ENCODE measurements around the gene FAM163B.

The FAM163B gene

DNA sequence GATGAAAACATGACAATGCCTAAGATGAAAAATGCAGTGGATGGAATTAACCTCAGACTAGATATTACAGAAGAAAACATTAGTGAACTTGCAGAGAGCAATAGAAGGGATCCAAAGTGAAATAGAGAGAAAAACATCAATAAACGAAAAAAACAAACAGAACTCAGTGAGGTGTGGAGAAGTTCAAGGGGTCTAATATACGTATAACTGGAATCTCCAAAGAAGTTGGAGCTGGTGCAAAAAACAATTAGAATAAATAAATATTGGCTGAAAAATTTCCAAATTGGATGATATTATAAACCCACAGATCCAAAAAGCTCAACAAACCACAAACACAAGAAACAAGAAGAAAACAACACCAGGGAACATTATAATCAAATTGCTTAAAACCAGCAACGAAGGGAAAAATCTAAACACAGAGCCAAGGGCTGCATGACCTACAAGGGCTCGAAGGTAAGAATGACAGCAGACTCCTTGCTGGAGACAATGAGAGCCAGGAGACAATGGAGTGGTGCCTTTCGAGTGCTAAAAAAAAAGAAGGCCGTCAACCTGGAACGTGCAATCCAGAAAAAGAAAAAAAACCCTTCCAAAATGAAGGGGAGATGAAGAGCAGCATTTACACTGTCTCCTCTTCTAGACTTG is 11.8 kb downstream of the FAM163B start:
- no peak for TF ChIP-seq EZH2 (optimal IDR thresholded peaks at IDR 0.05; ENCODE audit: low read depth, low read length)
- TF ChIP-seq, protein P1, sequence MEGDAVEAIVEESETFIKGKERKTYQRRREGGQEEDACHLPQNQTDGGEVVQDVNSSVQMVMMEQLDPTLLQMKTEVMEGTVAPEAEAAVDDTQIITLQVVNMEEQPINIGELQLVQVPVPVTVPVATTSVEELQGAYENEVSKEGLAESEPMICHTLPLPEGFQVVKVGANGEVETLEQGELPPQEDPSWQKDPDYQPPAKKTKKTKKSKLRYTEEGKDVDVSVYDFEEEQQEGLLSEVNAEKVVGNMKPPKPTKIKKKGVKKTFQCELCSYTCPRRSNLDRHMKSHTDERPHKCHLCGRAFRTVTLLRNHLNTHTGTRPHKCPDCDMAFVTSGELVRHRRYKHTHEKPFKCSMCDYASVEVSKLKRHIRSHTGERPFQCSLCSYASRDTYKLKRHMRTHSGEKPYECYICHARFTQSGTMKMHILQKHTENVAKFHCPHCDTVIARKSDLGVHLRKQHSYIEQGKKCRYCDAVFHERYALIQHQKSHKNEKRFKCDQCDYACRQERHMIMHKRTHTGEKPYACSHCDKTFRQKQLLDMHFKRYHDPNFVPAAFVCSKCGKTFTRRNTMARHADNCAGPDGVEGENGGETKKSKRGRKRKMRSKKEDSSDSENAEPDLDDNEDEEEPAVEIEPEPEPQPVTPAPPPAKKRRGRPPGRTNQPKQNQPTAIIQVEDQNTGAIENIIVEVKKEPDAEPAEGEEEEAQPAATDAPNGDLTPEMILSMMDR (IDR thresholded peaks at IDR 0.05; ENCODE audit: low read length) = no peak
- no peak for DNase-seq
- no peak overlapping the region for H3K9ac ChIP-seq (ENCODE audit: low read length)
- no peaks in the 10 kb centered on the region for H3K79me2 ChIP-seq (ENCODE audit: low read length)
- peaks cover 74% of the 10 kb centered on the region for H3K27me3 ChIP-seq (replicated peaks; ENCODE audit: insufficient read depth, low read length)
- H3F3A ChIP-seq (ENCODE audit: insufficient read depth, low read length) = no peaks in the 10 kb centered on the region
- no peaks in the 10 kb centered on the region for H3K4me1 ChIP-seq (ENCODE audit: low read length)
- H4K20me1 ChIP-seq (ENCODE audit: insufficient read depth, low read length) = no peaks in the 10 kb centered on the region
- H2AFZ ChIP-seq (ENCODE audit: low read length) = no peak overlapping the region
- H3K36me3 ChIP-seq (replicated peaks; ENCODE audit: insufficient read depth, low read length) = no peaks in the 10 kb centered on the region
- no peak overlapping the region for H3K4me3 ChIP-seq (ENCODE audit: low read length)
- H3K27ac ChIP-seq (ENCODE audit: low read length) = no peak overlapping the region
- H3K9me2 ChIP-seq (replicated peaks; ENCODE audit: insufficient read depth, low read length) = no peaks in the 10 kb centered on the region
- no peak overlapping the region for H3K4me2 ChIP-seq (ENCODE audit: low read depth, low read length)
- no peaks in the 10 kb centered on the region for H3K9me3 ChIP-seq (replicated peaks; ENCODE audit: insufficient read depth, low read length)

DNA sequence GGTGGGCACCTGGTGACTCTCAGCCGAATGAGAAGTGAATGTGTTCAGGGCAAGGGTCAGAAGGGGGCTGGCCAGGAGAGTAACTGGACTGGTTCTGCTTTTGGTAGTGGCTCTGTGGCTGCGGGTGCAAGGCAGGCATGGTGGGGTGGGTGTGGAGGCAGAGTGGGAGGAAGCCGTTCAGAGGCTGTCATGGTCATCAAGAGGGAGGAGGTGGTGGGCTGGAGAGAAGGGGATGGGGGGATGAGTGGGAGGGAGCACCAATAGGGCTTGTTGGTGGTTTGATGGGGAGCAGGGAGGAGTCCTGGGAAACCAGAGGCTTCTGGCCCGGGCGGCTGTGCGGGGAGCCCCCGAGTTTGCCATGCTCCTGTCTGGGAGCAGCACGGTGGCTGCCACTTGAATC is 13.3 kb downstream of the FAM163B start:
- peaks cover 74% of the 10 kb centered on the region for H3K27me3 ChIP-seq (replicated peaks; ENCODE audit: insufficient read depth, low read length)
- no peaks in the 10 kb centered on the region for H3K9me3 ChIP-seq (replicated peaks; ENCODE audit: insufficient read depth, low read length)
- TF ChIP-seq EZH2phosphoT487 (IDR thresholded peaks at IDR 0.05; ENCODE audit: low read length) = no peak
- TF ChIP-seq EZH2 (optimal IDR thresholded peaks at IDR 0.05; ENCODE audit: low read depth, low read length) = no peak
- TF ChIP-seq, protein P1 (IDR thresholded peaks at IDR 0.05; ENCODE audit: low read length) = no peak

DNA sequence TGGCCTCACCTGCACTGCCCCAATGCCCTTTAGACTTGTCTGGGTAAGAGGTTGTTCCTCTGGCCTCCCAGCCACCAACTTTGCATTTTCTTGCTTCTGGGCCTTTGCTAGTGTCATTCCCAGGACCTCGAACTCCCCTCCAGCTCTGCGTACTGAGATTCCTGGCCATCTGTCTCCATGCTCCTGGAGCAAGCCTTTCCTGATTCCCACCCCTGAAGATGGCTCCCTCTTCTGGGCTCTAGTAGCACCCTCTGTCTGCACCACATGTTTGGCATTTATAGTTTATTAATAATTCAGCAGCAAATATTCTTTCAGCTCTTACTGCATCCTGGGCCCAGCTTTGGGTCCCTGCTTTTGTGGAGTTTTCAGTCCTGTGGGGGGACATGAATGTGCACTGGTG is 14.9 kb downstream of the FAM163B start:
- H3F3A ChIP-seq (ENCODE audit: insufficient read depth, low read length) = no peaks in the 10 kb centered on the region
- H3K9ac ChIP-seq (ENCODE audit: low read length) = no peak overlapping the region
- H3K9me2 ChIP-seq (replicated peaks; ENCODE audit: insufficient read depth, low read length) = no peaks in the 10 kb centered on the region
- peaks cover 76% of the 10 kb centered on the region for H3K27me3 ChIP-seq (replicated peaks; ENCODE audit: insufficient read depth, low read length)
- DNase-seq = no peak
- H4K20me1 ChIP-seq (ENCODE audit: insufficient read depth, low read length) = no peaks in the 10 kb centered on the region
- H3K36me3 ChIP-seq (replicated peaks; ENCODE audit: insufficient read depth, low read length) = no peaks in the 10 kb centered on the region
- H3K9me3 ChIP-seq (replicated peaks; ENCODE audit: insufficient read depth, low read length) = no peaks in the 10 kb centered on the region
- no peak overlapping the region for H2AFZ ChIP-seq (ENCODE audit: low read length)
- H3K79me2 ChIP-seq (ENCODE audit: low read length) = no peaks in the 10 kb centered on the region
- no peak overlapping the region for H3K4me3 ChIP-seq (ENCODE audit: low read length)
- TF ChIP-seq EZH2phosphoT487 (IDR thresholded peaks at IDR 0.05; ENCODE audit: low read length) (no peak), EZH2 (optimal IDR thresholded peaks at IDR 0.05; ENCODE audit: low read depth, low read length) (no peak)
- TF ChIP-seq, protein P1 (IDR thresholded peaks at IDR 0.05; ENCODE audit: low read length) = no peak
- no peaks in the 10 kb centered on the region for H3K4me1 ChIP-seq (ENCODE audit: low read length)
- H3K27ac ChIP-seq (ENCODE audit: low read length) = no peak overlapping the region
- H3K4me2 ChIP-seq (ENCODE audit: low read depth, low read length) = no peak overlapping the region

More for the DNA sequence above, 13.3 kb downstream of the FAM163B start:
- H3K4me1 ChIP-seq (ENCODE audit: low read length) = no peaks in the 10 kb centered on the region
- H3K27ac ChIP-seq (ENCODE audit: low read length) = no peak overlapping the region
- H3K79me2 ChIP-seq (ENCODE audit: low read length) = no peaks in the 10 kb centered on the region
- no peaks in the 10 kb centered on the region for H3F3A ChIP-seq (ENCODE audit: insufficient read depth, low read length)
- H3K4me2 ChIP-seq (ENCODE audit: low read depth, low read length) = no peak overlapping the region
- H3K36me3 ChIP-seq (replicated peaks; ENCODE audit: insufficient read depth, low read length) = no peaks in the 10 kb centered on the region
- H4K20me1 ChIP-seq (ENCODE audit: insufficient read depth, low read length) = no peaks in the 10 kb centered on the region
- H3K9me2 ChIP-seq (replicated peaks; ENCODE audit: insufficient read depth, low read length) = no peaks in the 10 kb centered on the region
- no peak overlapping the region for H3K4me3 ChIP-seq (ENCODE audit: low read length)
- H2AFZ ChIP-seq (ENCODE audit: low read length) = no peak overlapping the region
- no peak overlapping the region for H3K9ac ChIP-seq (ENCODE audit: low read length)
- no peak for DNase-seq

All from MM.1S (cell line).